ENCODE data around the gene MOSMO. TPM values are rescaled to one million over a fixed set of nuclear protein-coding genes. Genes with fewer than 3 reads are reported as not detected.

The MOSMO gene
- polyA plus RNA-seq, 3 donors: 0.95 to 9.1 (median 2.5) TPM

DNA sequence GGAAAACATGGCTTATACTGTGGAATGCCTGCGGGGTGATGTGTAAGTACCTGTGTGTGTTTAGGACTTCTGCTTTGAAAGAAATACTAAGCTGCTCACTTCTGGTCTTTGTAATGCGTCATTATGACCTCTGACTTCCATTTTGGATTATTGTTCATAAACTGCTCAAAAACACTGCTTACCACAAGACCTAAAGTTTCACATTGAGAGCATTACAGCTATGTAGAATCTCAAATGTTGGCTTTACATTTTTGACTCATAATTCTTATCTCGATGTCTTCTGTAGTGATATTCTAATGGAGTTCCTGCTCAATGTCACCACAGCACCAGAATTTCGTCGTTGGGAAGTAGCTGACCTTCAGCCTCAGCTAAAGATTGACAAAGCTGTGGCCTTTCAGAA, 45.4 kb upstream of the MOSMO start:
- DNase-seq: no peak
- 91% methylated on average over 3 of the region's 5 CpGs for WGBS (ENCODE audit: insufficient coverage)
- H3K27ac ChIP-seq (ENCODE audit: low read depth in 1 of 2, low read length in 2 of 2): no peak overlapping the region

DNA sequence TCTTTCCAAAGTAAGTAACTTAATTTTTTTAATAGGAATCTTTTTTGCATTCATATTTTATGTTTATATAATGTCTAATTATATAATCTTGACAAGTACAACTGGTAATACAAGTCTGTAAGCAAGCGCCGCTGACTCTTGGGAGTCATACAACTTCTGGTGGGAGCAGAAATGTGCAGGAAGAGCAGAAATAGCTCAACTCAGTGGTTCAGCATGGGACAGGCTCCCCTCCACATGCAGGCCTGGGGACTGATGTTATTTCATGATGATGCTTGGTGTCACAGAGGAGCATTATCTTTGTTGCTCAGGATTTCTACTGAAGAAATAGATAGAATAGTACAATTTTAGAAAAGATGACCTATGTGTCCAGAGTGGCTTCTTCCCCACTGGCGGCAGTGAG, 44.0 kb upstream of the MOSMO start:
- H3K9me3 Mint-ChIP-seq: no peaks in the 10 kb centered on the region
- peaks cover 20% of the 10 kb centered on the region for H4K20me1 ChIP-seq (ENCODE audit: insufficient read depth, low read length)
- no peak overlapping the region for H3K4me3 ChIP-seq (replicated peaks in 1 of 3; ENCODE audit: low read depth in 2 of 3, low read length in 3 of 3)
- no peaks in the 10 kb centered on the region for H3K4me1 ChIP-seq (ENCODE audit: control insufficient read depth in 1 of 2, insufficient read depth in 2 of 2, low read length in 2 of 2)
- TF ChIP-seq, protein P1, sequence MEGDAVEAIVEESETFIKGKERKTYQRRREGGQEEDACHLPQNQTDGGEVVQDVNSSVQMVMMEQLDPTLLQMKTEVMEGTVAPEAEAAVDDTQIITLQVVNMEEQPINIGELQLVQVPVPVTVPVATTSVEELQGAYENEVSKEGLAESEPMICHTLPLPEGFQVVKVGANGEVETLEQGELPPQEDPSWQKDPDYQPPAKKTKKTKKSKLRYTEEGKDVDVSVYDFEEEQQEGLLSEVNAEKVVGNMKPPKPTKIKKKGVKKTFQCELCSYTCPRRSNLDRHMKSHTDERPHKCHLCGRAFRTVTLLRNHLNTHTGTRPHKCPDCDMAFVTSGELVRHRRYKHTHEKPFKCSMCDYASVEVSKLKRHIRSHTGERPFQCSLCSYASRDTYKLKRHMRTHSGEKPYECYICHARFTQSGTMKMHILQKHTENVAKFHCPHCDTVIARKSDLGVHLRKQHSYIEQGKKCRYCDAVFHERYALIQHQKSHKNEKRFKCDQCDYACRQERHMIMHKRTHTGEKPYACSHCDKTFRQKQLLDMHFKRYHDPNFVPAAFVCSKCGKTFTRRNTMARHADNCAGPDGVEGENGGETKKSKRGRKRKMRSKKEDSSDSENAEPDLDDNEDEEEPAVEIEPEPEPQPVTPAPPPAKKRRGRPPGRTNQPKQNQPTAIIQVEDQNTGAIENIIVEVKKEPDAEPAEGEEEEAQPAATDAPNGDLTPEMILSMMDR (IDR thresholded peaks at IDR 0.05): no peak
- no peaks in the 10 kb centered on the region for H3K27me3 ChIP-seq (ENCODE audit: control insufficient read depth in 2 of 2, insufficient read depth in 2 of 2, low read length in 2 of 2)
- H3K4me2 ChIP-seq (replicated peaks; ENCODE audit: extremely low read depth, low read length, poor library complexity, severe bottlenecking): no peak overlapping the region
- no peak overlapping the region for H3K27ac ChIP-seq (ENCODE audit: low read depth in 1 of 2, low read length in 2 of 2)
- no peak for DNase-seq
- intact Hi-C loops (cut with micrococcal nuclease): no loop called here
- no peak overlapping the region for H2AFZ ChIP-seq (ENCODE audit: insufficient read depth, low read depth, low read length, poor library complexity, severe bottlenecking)
- no peaks in the 10 kb centered on the region for H3K27me3 Mint-ChIP-seq (ENCODE audit: low read depth in 3 of 3)
- no CpG with 5 or more reads among the region's 3 CpGs for WGBS (ENCODE audit: insufficient coverage)
- H3K9me3 ChIP-seq (replicated peaks in 1 of 2; ENCODE audit: control insufficient read depth in 1 of 2, insufficient read depth in 1 of 2, low read length in 2 of 2): no peaks in the 10 kb centered on the region
- no peak overlapping the region for H3K9ac ChIP-seq (ENCODE audit: insufficient read depth, low read length, poor library complexity, severe bottlenecking)
- H3K27ac Mint-ChIP-seq: peak overlapping the region in 1 of 7 donors; percentile 10
- peaks cover 95 to 98% of the 10 kb centered on the region in 2 donors for H3K36me3 ChIP-seq (replicated peaks in 1 of 2; ENCODE audit: control insufficient read depth in 1 of 2, insufficient read depth in 2 of 2, low read length in 2 of 2)
- no peak overlapping the region for H3K4me3 Mint-ChIP-seq
- peaks cover 5% of the 10 kb centered on the region for H3K79me2 ChIP-seq (ENCODE audit: insufficient read depth, low read length)
- H3K4me1 Mint-ChIP-seq: no peaks in the 10 kb centered on the region
- H3K36me3 Mint-ChIP-seq: peaks cover 81 to 93% of the 10 kb centered on the region in 2 donors

More for the DNA sequence above, 45.4 kb upstream of the MOSMO start:
- TF ChIP-seq, protein P1 (IDR thresholded peaks at IDR 0.05): no peak
- Histone ChIP-seq H2AFZ (ENCODE audit: insufficient read depth, low read depth, low read length, poor library complexity, severe bottlenecking) (no peak overlapping the region), H3K4me3 (replicated peaks in 1 of 3; ENCODE audit: low read depth in 2 of 3, low read length in 3 of 3) (no peak overlapping the region), H3K27me3 (ENCODE audit: control insufficient read depth in 2 of 2, insufficient read depth in 2 of 2, low read length in 2 of 2) (no peaks in the 10 kb centered on the region), H3K79me2 (ENCODE audit: insufficient read depth, low read length) (peaks cover 10% of the 10 kb centered on the region), H3K4me2 (replicated peaks; ENCODE audit: extremely low read depth, low read length, poor library complexity, severe bottlenecking) (no peak overlapping the region), H3K36me3 (replicated peaks in 1 of 2; ENCODE audit: control insufficient read depth in 1 of 2, insufficient read depth in 2 of 2, low read length in 2 of 2) (peaks cover 96 to 98% of the 10 kb centered on the region in 2 donors), H3K4me1 (ENCODE audit: control insufficient read depth in 1 of 2, insufficient read depth in 2 of 2, low read length in 2 of 2) (no peaks in the 10 kb centered on the region), H3K9ac (ENCODE audit: insufficient read depth, low read length, poor library complexity, severe bottlenecking) (no peak overlapping the region), H4K20me1 (ENCODE audit: insufficient read depth, low read length) (peaks cover 18% of the 10 kb centered on the region), H3K9me3 (replicated peaks in 1 of 2; ENCODE audit: control insufficient read depth in 1 of 2, insufficient read depth in 1 of 2, low read length in 2 of 2) (no peaks in the 10 kb centered on the region)
- Mint-ChIP-seq H3K9me3 (no peaks in the 10 kb centered on the region), H3K36me3 (peaks cover 83 to 93% of the 10 kb centered on the region in 2 donors), H3K27me3 (ENCODE audit: low read depth in 3 of 3) (no peaks in the 10 kb centered on the region), H3K27ac (no peak overlapping the region), H3K4me3 (no peak overlapping the region), H3K4me1 (peaks cover 2% of the 10 kb centered on the region)
- intact Hi-C loops (cut with micrococcal nuclease): no loop called here

Data from CD14-positive monocyte (primary cell).